Left kidney (tissue), 8 donors: ENCODE results near the gene MTMR12. TPM values are rescaled to one million over a fixed set of nuclear protein-coding genes. Genes with fewer than 3 reads are reported as not detected.

Experiments
- DNase-seq: peaks from one replicate; pipeline ENCODE4 v3.0.0-alpha.2; 2013
- long read RNA-seq, 8 donors: transcript quantifications; one replicate each; lab custom pipeline, GENCODE V29; 2026
- polyA plus RNA-seq: library from polyadenylated mRNA; unstranded; fragments of 120-200 nt; gene quantifications from one replicate; pipeline ENCODE4 v1.2.1, GENCODE V29; 2013; ENCODE audit not compliant: insufficient read length

Gene MTMR12
- polyA plus RNA-seq: 38.4 TPM
- long read RNA-seq, donor 1, full-length matches to known transcripts: 2 of 9 reads
- long read RNA-seq, donor 1, partial matches to known transcripts: 7 of 9 reads
- long read RNA-seq, donor 1, other reads (novel, unspliced or antisense): 0 of 9 reads
- long read RNA-seq, donor 2: 0 reads
- long read RNA-seq, donor 3, partial matches to known transcripts: 0 of 1 reads
- long read RNA-seq, donor 3, other reads (novel, unspliced or antisense): 0 of 1 reads
- long read RNA-seq, donor 4: 0 reads
- long read RNA-seq, donor 5, full-length matches to known transcripts: 2 of 2 reads
- long read RNA-seq, donor 5, partial matches to known transcripts: 0 of 2 reads
- long read RNA-seq, donor 5, other reads (novel, unspliced or antisense): 0 of 2 reads
- long read RNA-seq, donor 6, partial matches to known transcripts: 14 of 14 reads
- long read RNA-seq, donor 6, other reads (novel, unspliced or antisense): 0 of 14 reads
- long read RNA-seq, donor 7: 0 reads
- long read RNA-seq, donor 8, full-length matches to known transcripts: 1 of 1 reads
- long read RNA-seq, donor 8, partial matches to known transcripts: 0 of 1 reads
- long read RNA-seq, donor 8, other reads (novel, unspliced or antisense): 0 of 1 reads

- peak; percentile 99 for DNase-seq
Observed at GRCh38 chr5:32312595-32313332, at the start of gene MTMR12. Gene MTMR12, minus strand, starts transcription at chr5:32312939. Its CDS starts 101 bp downstream, at chr5:32312838.

- DNase-seq: no peak
Observed at GRCh38 chr5:32362527-32362926, 49.8 kb upstream of the MTMR12 start.

- no peak for DNase-seq
Observed at GRCh38 chr5:32360906-32361305, 48.2 kb upstream of the MTMR12 start.

- DNase-seq: no peak
Observed at GRCh38 chr5:32358611-32359010, 45.9 kb upstream of the MTMR12 start.

- no peak for DNase-seq
Observed at GRCh38 chr5:32357658-32358057, 44.9 kb upstream of the MTMR12 start.

- no peak for DNase-seq
Observed at GRCh38 chr5:32355686-32356085, 42.9 kb upstream of the MTMR12 start.

GRCh38 chr5:32353420-32353819 is 40.7 kb upstream of the MTMR12 start:
- DNase-seq: no peak

GRCh38 chr5:32352685-32353084 is 39.9 kb upstream of the MTMR12 start:
- DNase-seq: no peak

- no peak for DNase-seq
Observed at GRCh38 chr5:32346869-32347268, 34.1 kb upstream of the MTMR12 start.

- DNase-seq: no peak
Observed at GRCh38 chr5:32343058-32343672, 30.4 kb upstream of the MTMR12 start.

GRCh38 chr5:32342656-32343055 is 29.9 kb upstream of the MTMR12 start:
- no peak for DNase-seq

- DNase-seq: no peak
Observed at GRCh38 chr5:32339878-32340277, 27.1 kb upstream of the MTMR12 start.

- DNase-seq: peak; percentile 24
Observed at GRCh38 chr5:32339198-32339597, 26.5 kb upstream of the MTMR12 start.

- DNase-seq: no peak
Observed at GRCh38 chr5:32332966-32333365, 20.2 kb upstream of the MTMR12 start.

GRCh38 chr5:32332361-32332760 is 19.6 kb upstream of the MTMR12 start:
- DNase-seq: no peak

GRCh38 chr5:32331935-32332274 is 19.2 kb upstream of the MTMR12 start:
- DNase-seq: no peak

GRCh38 chr5:32331217-32331934 is 18.6 kb upstream of the MTMR12 start:
- DNase-seq: peak; percentile 55

- DNase-seq: no peak
Observed at GRCh38 chr5:32330126-32330971, 17.6 kb upstream of the MTMR12 start.

GRCh38 chr5:32329395-32329834 is 16.7 kb upstream of the MTMR12 start:
- no peak for DNase-seq

GRCh38 chr5:32326216-32326772 is 13.6 kb upstream of the MTMR12 start:
- no peak for DNase-seq

- no peak for DNase-seq
Observed at GRCh38 chr5:32325616-32326015, 12.9 kb upstream of the MTMR12 start.
